NK-92 treated with Interleukin-12 subunit alpha and Interleukin-12 subunit beta, amount 100 ng/mL, for 24 hours (cell line): ENCODE data around the gene STYX.
"Not testable (repeated sequence)": the region's sequence is repeated elsewhere in the genome, so short reads cannot be mapped to it uniquely, and the experiment has no call there.

Source experiments
- DNase-seq: peaks from one replicate; lab custom pipeline; 2025; lab: John Stamatoyannopoulos, UW

Gene STYX

GRCh38 chr14:52724360-52724644, 5.7 kb upstream of the STYX start:
- DNase-seq = no peak

- DNase-seq = not testable (repeated sequence)
These were observed 2.5 kb upstream of the STYX start for GRCh38 chr14:52727509-52727908.

- not testable (repeated sequence) for DNase-seq
These were observed 931 bp upstream of the STYX start for GRCh38 chr14:52729035-52729434.

GRCh38 chr14:52729585-52729924, 411 bp upstream of the STYX start:
- no peak for DNase-seq

- no peak for DNase-seq
These were observed 744 bp downstream of the STYX start for GRCh38 chr14:52730709-52731111.

GRCh38 chr14:52733824-52734223, 3.9 kb downstream of the STYX start:
- DNase-seq = no peak

GRCh38 chr14:52735921-52736489, 6.0 kb downstream of the STYX start:
- DNase-seq = no peak

GRCh38 chr14:52738409-52738808, 8.4 kb downstream of the STYX start:
- no peak for DNase-seq

- no peak for DNase-seq
These were observed 10.8 kb downstream of the STYX start for GRCh38 chr14:52740751-52741150.

- DNase-seq = no peak
These were observed 11.9 kb downstream of the STYX start for GRCh38 chr14:52741865-52742264.

GRCh38 chr14:52748647-52749292, 18.8 kb downstream of the STYX start:
- DNase-seq = no peak

- DNase-seq = no peak
These were observed 25.8 kb downstream of the STYX start for GRCh38 chr14:52755607-52756316.

- no peak for DNase-seq
These were observed 29.2 kb downstream of the STYX start for GRCh38 chr14:52759145-52759544.

- DNase-seq = not testable (repeated sequence)
These were observed 33.0 kb downstream of the STYX start for GRCh38 chr14:52762923-52763322.

GRCh38 chr14:52767058-52767833, 37.3 kb downstream of the STYX start:
- no peak for DNase-seq

- DNase-seq = no peak
These were observed 39.9 kb downstream of the STYX start for GRCh38 chr14:52769887-52770286.

- no peak for DNase-seq
These were observed 46.9 kb downstream of the STYX start for GRCh38 chr14:52776816-52777215.

GRCh38 chr14:52778702-52779101, 48.7 kb downstream of the STYX start:
- no peak for DNase-seq

- DNase-seq = no peak
These were observed 50.9 kb downstream of the STYX start for GRCh38 chr14:52780893-52781292.

GRCh38 chr14:52781629-52782028, 51.7 kb downstream of the STYX start:
- no peak for DNase-seq

GRCh38 chr14:52783206-52783605, 53.2 kb downstream of the STYX start:
- DNase-seq = no peak

- DNase-seq = no peak
These were observed 56.9 kb downstream of the STYX start for GRCh38 chr14:52786887-52787286.

GRCh38 chr14:52789118-52789517, 59.2 kb downstream of the STYX start:
- no peak for DNase-seq
